RKO (cell line): Measurements from ENCODE around the gene HSPBP1.
"Not testable (repeated sequence)": the region's sequence is repeated elsewhere in the genome, so short reads cannot be mapped to it uniquely, and the experiment has no call there.

Source experiments
- DNase-seq: peaks from one replicate; pipeline ENCODE4 v3.0.0-alpha.2; 2016; ENCODE audit warnings: low spot score

HSPBP1 gene

DNA sequence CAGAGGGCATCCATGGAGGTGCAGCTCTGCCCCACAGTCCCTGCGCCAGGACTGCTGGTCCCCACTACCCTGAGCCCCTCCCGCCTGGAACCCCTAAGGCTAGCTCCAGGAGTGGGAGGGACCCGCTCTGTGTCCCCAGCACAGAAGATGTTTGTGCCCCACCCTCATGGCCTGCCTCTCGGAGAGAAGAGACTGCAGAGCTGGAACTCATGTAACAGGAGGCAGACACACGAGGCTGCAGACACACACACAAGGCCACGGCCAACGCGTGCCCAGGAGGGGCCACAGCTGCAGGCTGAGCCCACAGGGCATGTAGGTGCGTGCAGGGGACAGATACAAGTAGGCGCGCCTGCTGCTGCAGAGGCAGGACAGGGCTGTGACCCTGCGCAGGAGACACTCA is 40.9 kb downstream of the HSPBP1 start:
- DNase-seq: no peak

DNA sequence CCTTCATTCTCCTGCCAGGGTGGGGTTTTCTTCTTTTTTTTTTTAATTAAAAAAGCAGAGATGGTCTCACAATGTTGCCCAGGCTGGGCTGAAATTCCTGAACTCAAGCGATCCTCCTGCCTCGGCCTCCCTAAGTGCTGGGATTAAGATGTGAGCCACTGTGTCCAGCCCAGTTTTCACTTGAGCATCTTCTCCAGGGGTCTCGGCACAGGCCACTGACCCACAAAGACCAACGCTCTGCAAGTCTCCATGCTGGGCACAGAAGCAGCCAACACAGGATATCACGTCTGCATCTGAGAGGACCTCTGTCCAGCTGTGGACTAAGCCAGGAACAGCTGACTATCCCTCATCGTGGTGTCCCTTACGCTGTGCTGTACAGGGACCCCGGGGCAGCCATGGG is 41.9 kb downstream of the HSPBP1 start:
- DNase-seq: no peak

DNA sequence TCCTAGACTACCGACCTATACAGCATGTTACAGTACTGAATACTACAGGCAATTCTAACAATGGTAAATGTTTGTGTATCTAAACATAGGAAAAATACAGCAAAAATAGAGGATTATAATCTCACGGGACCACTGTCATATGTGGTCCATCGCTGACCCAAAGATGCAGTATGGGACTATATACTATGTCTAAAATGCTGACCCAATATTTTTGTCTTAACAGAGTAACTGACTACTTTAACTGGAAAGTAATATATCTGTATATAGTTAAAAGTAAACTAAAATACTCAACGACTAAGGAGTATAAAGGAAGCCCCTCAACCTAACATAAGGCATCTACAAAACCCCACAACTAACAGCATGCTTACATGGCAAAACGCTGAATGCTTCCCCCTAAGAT is 46.9 kb downstream of the HSPBP1 start:
- no peak for DNase-seq

DNA sequence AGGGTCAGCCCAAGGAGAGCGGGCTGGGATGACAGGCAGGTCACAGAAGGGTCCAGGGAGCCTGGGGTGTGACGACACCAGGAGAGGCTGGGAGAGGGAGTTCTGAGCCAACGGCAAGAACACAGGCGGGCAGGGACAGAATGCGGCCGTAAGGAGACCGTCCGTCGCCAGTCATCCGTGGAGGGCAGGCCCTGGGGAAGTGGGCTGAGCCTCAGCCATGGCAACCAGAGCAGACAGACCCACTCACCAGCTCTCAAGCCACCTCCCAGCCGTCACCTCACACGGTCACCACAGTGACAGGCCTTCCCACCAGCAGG is 47.7 kb downstream of the HSPBP1 start:
- no peak for DNase-seq

DNA sequence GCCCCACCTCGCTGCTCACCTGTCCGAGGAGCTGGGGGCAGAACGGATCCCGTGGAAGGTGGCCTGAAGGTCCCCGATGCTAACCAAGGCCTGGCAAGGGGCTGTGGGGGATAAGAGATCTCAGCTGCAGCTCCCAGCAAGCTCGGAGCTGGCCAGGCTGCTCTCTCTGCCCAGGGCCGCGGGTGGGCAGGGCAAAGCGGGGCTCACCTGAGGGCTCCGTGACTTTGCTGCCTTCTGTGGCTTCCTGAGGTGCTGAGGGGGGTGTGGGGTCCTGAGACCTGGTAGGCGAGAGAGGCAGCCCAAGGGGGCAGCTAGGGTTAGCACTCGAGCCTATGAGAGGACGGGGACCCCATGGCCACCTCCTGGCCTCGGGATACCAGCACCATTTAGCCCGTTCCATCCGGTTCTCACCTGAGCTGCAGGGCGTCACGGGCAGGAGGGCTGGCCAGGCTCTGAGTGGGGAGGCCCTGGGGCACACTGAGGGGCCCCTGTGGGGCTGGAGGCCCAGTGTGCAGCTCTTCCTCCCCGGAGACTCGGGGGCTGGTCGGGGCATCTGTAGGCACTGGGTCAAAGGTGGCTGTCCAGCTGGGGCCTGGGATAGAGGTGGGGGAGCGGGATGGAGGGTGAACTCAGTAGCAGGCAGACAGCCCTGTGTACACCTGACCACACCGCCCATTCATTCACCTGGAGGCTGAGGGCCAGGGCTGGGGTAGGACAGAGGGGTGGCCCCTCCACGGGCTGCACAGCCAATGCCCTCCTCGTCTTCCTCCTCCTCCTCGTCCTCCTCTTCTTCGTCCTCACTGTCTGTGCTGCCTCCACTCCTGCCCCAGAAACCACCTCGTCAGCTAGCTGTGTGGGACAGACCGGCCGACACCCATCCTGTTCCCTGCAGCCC is 48.3 kb downstream of the HSPBP1 start:
- no peak for DNase-seq

DNA sequence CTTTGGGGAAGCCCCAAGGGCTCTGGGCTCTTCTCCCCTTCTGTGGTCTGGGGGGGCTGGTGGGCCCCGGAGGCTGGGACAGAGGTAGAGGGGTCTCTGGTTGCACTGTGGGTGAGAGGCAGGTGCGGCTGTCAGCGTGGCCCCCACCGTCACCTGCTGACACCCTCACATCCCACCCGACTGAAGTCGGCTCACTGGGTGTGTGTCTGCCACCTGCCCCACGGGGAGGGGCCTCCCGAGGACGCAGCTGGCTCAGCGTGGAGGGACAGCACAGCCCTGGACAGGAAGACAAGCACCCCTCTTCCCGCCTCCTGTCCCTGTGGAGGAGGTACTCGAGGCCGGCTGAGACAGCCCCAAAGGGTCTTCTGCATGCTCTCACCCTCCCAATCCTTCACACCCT is 49.1 kb downstream of the HSPBP1 start:
- DNase-seq: no peak

DNA sequence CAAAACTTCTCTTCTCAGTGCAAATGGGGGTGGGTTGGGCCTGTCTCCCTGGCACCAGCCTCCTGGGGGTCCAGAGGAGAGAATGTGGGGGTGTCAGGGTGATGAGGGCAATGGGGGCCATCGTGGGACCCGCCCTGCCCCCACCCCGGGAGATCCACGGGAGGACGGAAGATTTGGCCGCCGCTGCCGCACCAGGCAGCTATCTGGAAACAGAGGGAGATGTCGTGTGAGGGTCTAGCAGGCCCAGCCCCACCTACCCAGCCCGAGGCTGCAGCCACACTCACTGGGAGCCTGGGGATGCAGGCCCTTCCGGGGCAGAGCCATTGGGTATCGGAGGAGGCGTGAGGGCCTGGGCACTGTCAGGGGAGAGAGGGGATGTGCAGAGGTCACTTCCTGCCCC is 49.6 kb downstream of the HSPBP1 start:
- no peak for DNase-seq

DNA sequence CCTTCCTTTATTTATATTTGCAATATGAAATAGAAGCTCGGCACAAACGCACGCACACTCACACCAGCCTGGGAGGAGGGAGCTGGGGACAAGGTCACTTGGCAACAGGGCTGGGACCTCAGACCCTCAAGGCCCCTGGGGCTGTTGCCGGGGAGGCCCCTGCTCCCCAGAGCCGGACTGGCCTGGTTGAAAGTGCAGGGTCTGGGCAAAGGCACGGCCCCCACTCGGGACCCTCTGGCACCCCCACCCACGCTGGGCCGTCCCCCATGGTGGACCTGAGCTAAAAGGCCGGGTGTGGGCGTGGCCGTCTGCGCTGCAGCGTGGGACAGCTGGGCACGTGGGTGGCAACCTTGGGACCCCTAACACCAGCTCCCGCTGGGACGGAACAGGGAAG is 50.1 kb downstream of the HSPBP1 start:
- no peak for DNase-seq

DNA sequence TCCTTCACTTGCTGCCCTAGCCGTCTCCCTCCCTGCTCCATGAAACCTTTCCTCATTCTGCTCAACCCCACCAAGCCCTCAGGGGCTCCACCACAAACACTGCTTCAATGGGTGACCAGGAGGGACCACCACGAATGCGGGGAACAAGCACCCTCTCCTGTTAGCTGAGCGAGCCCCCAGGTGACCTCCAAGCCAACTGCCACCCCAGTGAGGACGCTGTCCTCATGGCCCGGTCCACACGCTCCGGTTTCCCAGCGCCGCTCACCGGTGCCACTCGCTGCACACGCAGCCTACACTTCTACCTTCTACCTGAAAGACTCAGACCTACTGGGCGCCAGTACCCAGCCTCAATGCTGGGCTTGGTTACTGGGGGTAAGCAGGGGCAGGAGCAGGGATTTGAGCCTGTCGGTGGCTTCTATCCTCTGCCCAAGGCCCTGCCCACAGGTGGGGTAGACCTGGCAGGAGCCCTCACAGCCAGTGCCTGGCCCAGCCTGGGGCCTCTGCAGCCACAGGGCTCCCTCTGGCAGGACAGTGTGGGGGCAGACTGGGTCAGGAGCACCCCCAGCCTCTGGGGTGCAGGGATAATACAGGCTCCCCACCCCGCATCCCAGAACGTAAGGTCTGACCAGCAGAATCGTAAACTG is 50.6 kb downstream of the HSPBP1 start:
- no peak for DNase-seq

DNA sequence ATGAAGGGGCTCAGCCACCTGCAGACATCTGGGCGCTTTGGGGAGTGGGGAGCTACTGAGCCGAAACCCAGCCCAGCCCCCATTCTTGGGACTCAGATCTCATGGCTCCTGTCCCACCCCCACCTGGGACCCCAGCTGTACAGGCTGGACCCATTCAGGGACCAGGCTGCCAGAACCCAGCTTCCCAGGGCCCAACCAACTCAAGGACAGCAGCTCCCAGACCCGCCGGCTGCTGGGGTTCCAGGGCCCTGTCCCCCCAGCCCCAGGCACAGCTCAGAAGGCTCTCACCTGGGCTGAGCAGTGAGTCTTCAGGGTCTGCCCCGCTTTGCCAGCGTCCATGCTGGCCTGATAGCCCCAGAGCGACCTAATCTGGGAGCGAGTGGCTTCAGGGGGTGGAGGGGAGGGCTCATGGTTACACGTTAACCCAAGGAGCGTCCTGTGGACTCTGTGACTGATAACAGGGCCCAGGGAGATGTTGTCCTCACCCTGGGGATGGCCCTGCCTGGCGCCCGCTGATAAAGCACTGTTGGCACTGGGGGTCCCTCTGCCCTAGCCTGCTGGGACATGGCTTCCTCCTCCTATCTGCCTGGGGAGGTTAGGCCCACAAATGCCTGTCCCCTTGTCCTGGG is 51.4 kb downstream of the HSPBP1 start, which contains the start of gene TMEM86B:
Gene TMEM86B (minus strand): TSS at position 361 of the 629 bp plus-strand sequence. CDS start 22 bp downstream, at position 339.
- DNase-seq: no peak

DNA sequence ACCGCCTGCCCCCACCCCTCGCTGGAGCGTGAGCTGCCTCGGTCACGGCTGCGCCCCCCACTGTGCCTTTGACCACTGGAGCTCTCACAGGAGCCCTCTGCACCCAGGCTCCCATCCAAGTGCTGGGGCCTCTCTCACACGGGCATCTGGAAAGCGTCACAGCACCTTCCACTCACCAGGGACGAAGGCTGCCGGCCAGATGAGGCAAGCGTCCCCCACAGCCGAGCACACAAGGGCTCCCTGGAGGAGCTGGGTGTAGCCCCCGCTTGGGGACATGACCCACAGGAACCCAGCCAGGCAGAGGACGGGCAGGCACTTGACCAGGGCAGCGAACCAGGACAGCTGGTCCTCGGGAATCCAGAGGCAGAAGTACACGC is 51.9 kb downstream of the HSPBP1 start:
- no peak for DNase-seq

DNA sequence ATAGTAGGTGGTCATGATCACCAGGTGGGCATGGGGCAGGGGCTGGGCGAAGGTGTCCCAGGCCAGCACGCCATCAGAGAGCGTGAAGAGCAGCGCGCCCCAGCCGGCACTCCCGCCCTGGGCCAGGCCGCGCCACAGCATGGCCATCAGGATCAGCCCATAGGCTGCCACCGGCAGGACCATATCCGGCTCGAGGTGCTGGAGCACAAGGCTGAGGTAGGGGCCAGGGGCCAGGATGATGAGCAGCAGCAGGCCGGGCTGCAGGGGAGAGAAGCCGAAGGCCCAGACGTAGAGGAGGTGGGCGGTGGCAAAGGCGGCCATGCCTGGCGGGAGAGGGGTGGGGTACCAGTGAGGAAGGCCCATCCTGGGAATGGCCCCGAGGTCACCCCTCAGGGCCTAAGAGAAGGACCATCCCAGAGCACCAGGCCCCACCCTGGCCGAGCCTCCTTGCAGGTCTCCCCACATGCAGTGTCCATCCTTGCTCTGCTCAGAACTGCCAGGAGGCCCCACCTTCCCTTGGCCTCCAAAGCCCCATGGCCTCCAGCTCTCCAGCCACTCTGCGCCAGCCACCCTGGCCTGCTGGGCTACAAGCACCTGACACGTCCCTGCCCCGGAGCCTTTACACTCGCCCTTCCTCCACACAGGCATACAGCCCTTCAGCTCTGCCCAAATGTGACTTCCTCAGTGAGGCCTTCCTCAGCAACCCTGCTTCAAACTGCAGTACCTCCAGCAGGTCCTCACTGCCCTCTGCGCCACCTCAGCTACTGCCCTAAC is 52.5 kb downstream of the HSPBP1 start:
- no peak for DNase-seq

DNA sequence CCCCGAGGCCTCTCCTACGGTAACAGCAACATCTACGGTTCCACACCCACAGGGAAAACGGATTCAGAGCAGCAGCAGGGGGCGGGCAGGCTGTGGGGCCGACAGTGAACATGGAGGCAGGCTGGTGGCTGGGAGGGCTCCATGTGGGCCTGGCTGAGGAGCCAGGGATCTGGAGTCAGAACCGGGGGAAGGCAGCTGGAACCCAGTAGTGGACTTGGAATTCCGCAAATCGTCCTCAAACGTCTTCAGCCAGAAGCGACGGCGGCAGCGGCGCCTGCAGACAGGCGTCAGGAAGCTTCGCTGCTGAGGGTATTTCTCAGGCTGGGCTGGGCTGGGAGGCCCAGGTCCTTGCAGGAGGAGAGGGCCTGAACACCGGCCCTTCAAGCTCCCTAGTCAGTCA is 53.1 kb downstream of the HSPBP1 start:
- no peak for DNase-seq

DNA sequence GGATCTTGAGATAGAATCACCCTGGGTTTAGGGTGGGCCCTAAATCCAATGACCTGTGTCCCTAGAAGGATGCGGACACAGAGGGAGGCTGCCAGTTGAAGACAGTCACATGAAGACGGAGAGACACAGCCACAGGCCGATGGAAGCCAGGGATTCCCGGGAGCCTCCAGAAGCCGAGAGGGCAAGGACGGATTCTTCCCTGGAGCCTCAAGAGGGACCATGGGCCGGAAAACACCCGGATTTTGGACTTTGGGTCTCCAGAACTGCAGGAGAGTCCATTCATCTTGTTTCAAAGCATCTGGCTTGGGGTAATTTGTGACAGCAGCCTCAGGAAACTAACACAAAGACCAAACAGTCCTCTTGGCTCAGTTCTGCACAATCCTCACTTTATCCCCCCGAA is 53.6 kb downstream of the HSPBP1 start:
- no peak for DNase-seq

DNA sequence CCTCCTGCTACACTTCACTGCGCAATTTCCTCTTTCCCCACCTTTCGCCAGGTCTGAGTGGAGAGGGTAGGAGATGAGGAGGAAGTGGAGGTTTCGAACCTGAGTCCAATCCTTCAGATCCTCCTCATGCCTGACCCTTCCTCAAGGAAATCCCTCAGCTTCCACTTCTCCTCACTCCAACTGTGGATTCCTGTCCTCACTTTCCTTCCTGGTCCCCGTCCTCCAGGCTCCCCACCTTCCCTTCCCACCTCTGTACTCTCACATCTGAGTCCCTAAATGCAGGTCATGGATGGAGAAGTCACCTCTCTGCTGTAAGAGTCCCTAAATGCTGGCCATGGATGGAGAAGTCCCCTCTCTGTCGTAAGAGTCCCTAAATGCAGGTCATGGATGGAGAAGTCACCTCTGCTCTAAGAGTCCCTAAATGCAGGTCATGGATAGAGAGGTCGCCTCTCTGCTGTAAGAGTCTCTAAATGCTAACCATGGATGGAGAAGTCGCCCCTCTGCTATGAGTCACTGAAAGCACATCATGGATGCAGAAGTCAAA is 54.4 kb downstream of the HSPBP1 start:
- peak; percentile 30 for DNase-seq

DNA sequence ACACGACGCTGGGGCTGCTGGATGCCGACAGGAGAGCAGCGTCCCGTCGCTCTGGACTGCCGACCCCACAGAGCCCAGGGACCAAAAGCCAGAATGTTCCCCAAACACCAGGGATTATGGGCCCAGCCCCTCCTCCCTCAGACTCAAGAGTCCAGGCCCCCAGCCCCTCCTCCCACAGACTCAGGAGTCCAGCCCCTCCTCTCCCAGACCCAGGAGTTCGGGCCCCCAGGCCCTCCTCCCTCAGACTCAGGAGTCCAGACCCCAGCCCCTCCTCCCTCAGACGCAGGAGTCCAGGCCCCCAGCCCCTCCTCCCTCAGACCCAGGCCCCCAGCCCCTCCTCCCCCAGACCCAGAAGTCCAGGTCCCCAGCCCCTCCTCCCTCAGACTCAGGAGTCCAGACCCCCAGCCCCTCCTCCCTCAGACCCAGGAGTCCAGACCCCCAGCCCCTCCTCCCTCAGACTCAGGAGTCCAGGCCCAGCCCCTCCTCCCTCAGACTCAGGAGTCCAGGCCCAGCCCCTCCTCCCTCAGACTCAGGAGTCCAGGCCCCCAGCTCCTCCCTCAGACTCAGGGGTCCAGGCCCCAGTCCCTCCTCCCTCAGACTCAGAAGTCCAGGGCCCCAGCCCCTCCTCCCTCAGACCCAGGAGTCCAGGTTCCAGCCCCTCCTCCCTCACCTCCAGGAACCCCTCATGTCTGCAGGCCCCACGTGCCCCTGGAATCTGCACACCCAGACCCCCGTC is 55.1 kb downstream of the HSPBP1 start:
- not testable (repeated sequence) for DNase-seq

DNA sequence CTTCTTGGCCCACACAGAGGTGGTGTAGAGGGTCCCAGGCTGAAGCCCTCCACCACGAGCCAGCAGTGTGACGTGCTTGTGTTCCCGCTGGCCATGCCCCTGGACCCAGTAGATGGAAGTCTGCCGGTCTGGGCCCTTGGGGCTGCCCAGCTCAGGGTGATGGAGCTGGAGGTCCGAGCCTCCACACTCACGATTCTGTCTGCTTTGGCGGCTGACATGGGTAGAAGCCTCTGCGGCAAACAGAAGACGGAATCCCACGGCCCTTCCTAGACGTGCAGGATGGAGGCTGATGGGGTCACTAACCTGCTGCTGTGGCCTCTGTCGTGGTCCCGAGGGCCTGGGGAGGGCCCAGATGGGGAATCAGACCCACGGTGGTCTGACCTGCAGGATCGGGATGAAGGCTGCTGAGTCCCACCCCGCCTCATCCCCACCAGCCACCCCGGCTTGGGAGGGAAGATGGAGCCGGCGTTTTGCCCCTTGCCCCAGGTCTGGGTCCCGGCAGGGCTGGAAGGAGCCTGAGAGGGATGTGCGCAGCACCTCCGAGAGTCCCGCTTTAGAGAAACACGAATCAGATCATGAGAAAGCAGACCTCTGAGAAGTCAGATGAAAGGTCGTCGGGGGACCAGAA is 55.8 kb downstream of the HSPBP1 start:
- no peak for DNase-seq

DNA sequence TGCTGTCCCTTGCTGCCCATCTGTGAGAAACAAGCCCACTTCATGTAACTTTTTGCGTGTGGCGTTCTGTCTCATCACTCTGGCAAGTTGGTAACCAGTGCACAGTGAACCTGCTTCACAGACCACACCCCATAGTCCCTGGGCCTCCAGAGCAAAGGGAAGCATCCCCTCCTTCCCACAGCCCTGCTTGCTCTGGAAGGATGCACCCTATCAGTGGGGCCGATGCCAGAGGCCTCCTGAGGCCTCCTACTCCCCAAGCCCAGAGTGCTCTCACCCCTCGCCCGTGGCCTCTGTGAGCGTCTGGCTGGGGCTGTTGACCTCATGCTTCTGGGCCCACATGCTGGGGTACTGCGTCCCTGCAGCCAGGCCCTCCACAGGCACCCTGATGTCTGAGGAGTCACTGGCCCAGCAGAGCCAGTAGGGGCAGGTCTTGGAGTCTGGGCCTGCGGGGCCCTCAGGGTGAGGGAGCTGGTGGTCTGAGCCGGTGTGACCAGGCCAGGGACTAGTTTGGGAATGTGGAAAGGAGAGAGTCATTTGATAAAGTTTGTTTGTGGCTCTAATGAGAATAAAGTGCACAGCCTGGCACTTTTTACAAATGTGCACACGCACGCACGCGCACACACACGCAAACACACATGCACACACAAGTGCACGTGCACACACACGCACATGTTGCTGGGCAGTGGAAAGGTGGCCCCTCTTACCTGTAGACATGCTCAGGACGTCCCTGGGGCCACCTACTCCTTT is 56.4 kb downstream of the HSPBP1 start:
- DNase-seq: no peak

DNA sequence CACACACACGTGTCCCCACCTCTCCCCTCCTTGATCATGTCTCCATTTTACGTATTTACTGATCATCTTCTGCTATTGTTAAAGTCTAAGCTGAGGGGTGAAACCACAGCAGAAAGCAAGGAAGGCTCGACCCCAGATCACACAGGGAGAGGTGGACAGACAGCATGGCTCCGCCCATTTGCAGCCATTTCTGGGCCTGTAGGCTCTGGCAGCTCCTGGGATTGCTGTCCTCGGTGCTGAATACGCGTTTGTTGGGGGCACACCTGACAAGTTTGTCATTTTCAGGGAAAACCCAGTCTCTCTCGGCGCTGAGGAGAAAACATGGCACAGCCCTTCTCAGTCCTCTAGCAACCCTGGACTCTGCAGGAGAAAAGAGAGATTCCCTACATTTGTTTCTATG is 59.4 kb downstream of the HSPBP1 start:
- DNase-seq: no peak

DNA sequence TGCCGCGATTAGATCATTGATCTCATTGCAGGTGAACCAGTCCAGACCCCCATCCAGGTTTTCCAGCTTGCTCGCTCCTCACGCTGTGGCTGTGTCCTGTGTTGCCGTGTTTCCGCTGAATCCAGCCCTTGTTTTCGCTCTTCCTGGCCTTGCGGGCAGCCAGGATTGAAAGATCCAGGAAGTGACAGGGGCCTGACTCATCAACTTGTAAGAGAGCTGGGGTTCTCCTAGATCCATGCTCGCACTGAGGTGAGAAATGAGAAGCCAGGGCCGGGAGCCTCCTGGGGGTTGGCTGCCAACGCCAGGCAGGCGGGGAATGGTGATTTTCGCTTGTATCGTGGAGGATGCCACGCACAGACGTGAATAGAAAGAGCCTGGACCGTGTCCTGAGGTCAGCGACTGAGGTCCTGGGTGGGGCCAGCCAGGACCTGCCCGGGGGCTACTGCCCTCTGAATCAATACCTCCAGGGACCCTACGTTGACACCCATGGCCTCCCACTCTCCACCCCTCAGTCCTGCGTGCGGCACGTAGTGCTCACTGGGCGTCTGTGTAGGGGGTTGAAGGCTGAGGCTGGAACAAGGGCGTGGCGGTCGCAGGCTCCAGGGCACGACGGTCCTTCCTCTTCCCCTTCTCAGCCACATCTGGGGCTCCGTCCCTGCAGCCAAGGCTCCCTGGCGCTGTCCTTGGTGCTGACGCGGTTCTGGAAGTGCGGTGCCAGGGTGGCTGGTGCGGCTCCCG is 63.3 kb downstream of the HSPBP1 start:
- peak; percentile 100 for DNase-seq
